AG04449 (cell line): ENCODE measurements around the gene ZC3H8.

Source experiments
- CTCF ChIA-PET: fragments of 350-600 bp; formaldehyde crosslinking; extraction: SDS; loops from one replicate; lab custom pipeline; 2021; ENCODE audit warnings: antibody characterized with exemption; lab: Yijun Ruan, JAX
- POLR2A ChIA-PET: fragments of 400-600, 350-600 bp; formaldehyde crosslinking; extraction: SDS; loops from one replicate; lab custom pipeline; 2020; ENCODE audit warnings: antibody characterized with exemption, inconsistent platforms; lab: Yijun Ruan, JAX
- DNase-seq: peaks from one replicate; pipeline ENCODE4 v3.0.0-alpha.2; 2010; ENCODE audit warnings: low read depth, low spot score
- H3K4me3 ChIP-seq: 2 replicates; pipeline ENCODE4 v1.5.1; 2011; ENCODE audit warnings: low read depth, mild to moderate bottlenecking, control low read depth, low read length
- CTCF ChIP-seq: IDR thresholded peaks from one replicate; pipeline ENCODE4 v1.5.1; 2011; ENCODE audit warnings: mild to moderate bottlenecking, moderate library complexity, low read length, control low read depth, inconsistent platforms; ENCODE audit not compliant: insufficient read depth; ENCODE audit errors: missing control alignments

The ZC3H8 gene

GRCh38 chr2:112185131-112185530, 69.7 kb downstream of the ZC3H8 start:
- DNase-seq: no peak
- CTCF ChIA-PET: no interaction called here
- H3K4me3 ChIP-seq: no peak overlapping the region
- POLR2A ChIA-PET: no interaction called here
- TF ChIP-seq CTCF: no peak

- DNase-seq: no peak
- H3K4me3 ChIP-seq: no peak overlapping the region
- TF ChIP-seq CTCF: no peak
- POLR2A ChIA-PET: no interaction called here
- CTCF ChIA-PET: no interaction called here
These were observed 70.7 kb downstream of the ZC3H8 start for GRCh38 chr2:112184121-112184520.

GRCh38 chr2:112183327-112184025, 71.4 kb downstream of the ZC3H8 start:
- ChIA-PET POLR2A (no interaction called here), CTCF (no interaction called here)
- no peak overlapping the region for H3K4me3 ChIP-seq
- TF ChIP-seq CTCF: no peak
- DNase-seq: no peak

GRCh38 chr2:112182581-112183034, 72.2 kb downstream of the ZC3H8 start:
- POLR2A ChIA-PET: no interaction called here
- no peak for DNase-seq
- CTCF ChIA-PET: no interaction called here
- H3K4me3 ChIP-seq: no peak overlapping the region
- no peak for TF ChIP-seq CTCF

- POLR2A ChIA-PET: no interaction called here
- no peak for DNase-seq
- H3K4me3 ChIP-seq: no peak overlapping the region
- TF ChIP-seq CTCF: no peak
- CTCF ChIA-PET: no interaction called here
These were observed 73.1 kb downstream of the ZC3H8 start for GRCh38 chr2:112181571-112182290.

- CTCF ChIA-PET: no interaction called here
- DNase-seq: no peak
- H3K4me3 ChIP-seq: no peak overlapping the region
- POLR2A ChIA-PET: no interaction called here
- TF ChIP-seq CTCF: no peak
These were observed 78.8 kb downstream of the ZC3H8 start for GRCh38 chr2:112175958-112176573.
